Stimulated activated CD8-positive, alpha-beta memory T cell treated with anti-CD3 and anti-CD28 coated beads, Interleukin-7, amount 100 ng/mL, for 24 hours (primary cell): ENCODE results near the gene SLC2A9.

Experiments used
- DNase-seq: peaks from one replicate; pipeline ENCODE4 v3.0.0-alpha.2; 2020; ENCODE audit warnings: low read depth

The SLC2A9 gene

GRCh38 chr4:9962611-9963314 lies 58.5 kb downstream of the SLC2A9 start:
- no peak for DNase-seq

- DNase-seq = no peak
These were observed 66.8 kb downstream of the SLC2A9 start for GRCh38 chr4:9954468-9954867.

- no peak for DNase-seq
These were observed 68.2 kb downstream of the SLC2A9 start for GRCh38 chr4:9953089-9953488.

- no peak for DNase-seq
These were observed 68.8 kb downstream of the SLC2A9 start for GRCh38 chr4:9952415-9952950.

- no peak for DNase-seq
These were observed 71.7 kb downstream of the SLC2A9 start for GRCh38 chr4:9949573-9949972.

- DNase-seq = no peak
These were observed 73.9 kb downstream of the SLC2A9 start for GRCh38 chr4:9947168-9948062.

- no peak for DNase-seq
These were observed 75.1 kb downstream of the SLC2A9 start for GRCh38 chr4:9946170-9946569.

- DNase-seq = no peak
These were observed 76.6 kb downstream of the SLC2A9 start for GRCh38 chr4:9944431-9945425.

GRCh38 chr4:9943761-9944160 lies 77.5 kb downstream of the SLC2A9 start:
- no peak for DNase-seq

- DNase-seq = no peak
These were observed 78.2 kb downstream of the SLC2A9 start for GRCh38 chr4:9942921-9943600.

- DNase-seq = no peak
These were observed 79.2 kb downstream of the SLC2A9 start for GRCh38 chr4:9942139-9942538.

GRCh38 chr4:9940041-9940440 lies 81.3 kb downstream of the SLC2A9 start:
- DNase-seq = no peak

- DNase-seq = no peak
These were observed 82.4 kb downstream of the SLC2A9 start for GRCh38 chr4:9938933-9939332.

- DNase-seq = no peak
These were observed 84.2 kb downstream of the SLC2A9 start for GRCh38 chr4:9937078-9937477.

GRCh38 chr4:9936129-9936644 lies 85.1 kb downstream of the SLC2A9 start:
- DNase-seq = no peak

GRCh38 chr4:9933956-9934355 lies 87.3 kb downstream of the SLC2A9 start:
- DNase-seq = no peak

- no peak for DNase-seq
These were observed 88.1 kb downstream of the SLC2A9 start for GRCh38 chr4:9933184-9933583.

- DNase-seq = no peak
These were observed 88.5 kb downstream of the SLC2A9 start for GRCh38 chr4:9932771-9933170.

- DNase-seq = no peak
These were observed 90.2 kb downstream of the SLC2A9 start for GRCh38 chr4:9931146-9931545.

- no peak for DNase-seq
These were observed 92.2 kb downstream of the SLC2A9 start for GRCh38 chr4:9929111-9929510.
